Measurements from ENCODE around the gene MICU1.
A peak's percentile ranks its signal among the peaks of the same experiment; 100 is the strongest.

The MICU1 gene

DNA sequence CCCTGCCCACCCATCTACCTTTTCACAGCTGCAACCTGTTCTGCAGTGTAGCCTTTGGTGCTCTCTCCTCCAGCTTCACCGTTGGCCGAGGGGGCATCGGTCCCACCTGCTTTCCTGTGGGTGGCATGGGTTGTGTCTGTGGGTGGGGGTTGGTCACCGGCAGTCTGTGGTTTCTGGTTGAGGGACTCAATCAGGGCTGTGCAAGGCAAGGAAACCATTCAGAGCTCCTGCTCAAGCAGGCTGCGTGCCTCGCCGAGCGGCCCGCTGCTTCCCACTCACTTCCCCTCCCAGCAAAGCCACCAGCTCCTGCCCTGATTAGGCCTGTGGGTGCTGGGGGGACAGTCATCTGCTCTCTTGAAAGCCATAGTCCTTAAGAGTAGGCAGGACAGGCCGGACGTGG is 280.9 kb downstream of the MICU1 start:
- no peak for DNase-seq (ENCODE audit: low read depth)

DNA sequence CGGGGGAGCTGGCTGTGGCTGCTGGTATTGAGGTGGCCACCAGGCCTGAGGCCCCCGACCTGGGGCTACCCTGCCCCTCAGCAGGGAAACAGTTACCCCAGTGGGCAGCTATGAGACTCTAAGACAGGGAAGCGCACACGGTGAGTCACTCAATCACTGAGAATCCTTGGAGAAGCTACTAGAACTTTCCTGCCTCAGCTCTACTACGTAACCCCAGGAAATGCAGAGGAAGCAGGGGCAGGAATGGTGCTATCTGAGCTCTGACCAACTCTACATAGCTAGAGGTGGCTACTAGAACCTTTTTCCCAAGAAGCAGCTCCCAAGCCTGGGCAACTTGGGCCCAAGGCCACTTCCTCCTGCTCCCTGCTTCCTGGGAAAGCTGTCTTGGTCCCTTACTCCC is 283.0 kb downstream of the MICU1 start:
- DNase-seq (ENCODE audit: low read depth): no peak

DNA sequence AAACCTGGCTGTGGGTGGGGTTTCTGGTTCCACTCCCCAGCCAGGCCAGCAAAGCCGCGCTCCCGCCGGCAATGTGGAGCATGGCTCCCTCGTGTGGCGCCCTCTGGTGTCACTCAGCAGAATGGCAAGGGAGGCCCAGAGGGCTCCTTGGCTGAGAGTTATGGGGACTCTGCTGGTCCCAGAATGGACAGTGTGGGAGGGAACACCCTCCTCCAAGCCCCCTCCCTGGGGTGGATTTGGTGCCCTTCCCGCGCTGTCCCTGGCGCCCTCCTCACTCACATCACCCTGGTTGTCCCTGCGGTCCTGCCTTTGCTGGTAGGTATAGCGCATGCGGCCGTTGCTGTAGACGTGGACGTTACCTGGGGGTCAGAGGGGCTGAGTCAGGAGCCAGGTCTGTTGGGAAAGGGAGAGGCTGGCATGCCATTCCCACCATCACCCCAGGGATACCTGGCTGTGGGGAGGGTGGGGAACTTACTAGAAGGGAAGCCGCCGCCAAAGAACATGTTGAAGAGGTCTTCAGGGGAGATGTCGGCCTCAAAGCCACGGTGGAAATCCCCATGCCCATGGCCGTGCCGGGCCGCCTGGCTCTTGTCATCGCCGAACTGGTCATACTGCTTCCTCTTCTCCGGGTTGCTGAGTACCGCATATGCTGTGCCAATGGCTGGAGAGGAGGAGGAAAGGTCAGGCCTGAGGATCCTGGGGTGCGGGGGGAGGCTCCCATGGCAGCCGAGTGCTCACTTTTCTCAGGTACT is 285.2 kb downstream of the MICU1 start:
- DNase-seq (ENCODE audit: low read depth): peak; percentile 74

DNA sequence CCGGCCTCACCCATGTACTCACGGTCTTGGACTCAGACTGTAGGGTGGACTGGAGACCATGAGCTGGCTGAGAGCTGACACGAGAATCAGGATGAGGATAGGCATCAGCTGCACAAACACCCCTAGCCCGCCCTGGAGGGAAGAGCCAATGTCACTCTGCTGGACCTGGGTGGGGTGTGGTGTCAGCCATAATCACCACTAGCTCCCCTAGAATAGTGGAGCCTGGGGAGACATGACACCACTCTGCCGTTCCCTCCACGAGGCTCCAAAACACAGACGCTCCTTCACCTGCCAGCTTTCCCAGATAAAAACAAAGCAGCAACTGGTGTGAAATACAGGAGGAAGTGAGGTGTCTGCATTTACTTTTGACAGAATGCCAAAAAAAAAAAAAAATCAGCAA is 287.7 kb downstream of the MICU1 start:
- no peak for DNase-seq (ENCODE audit: low read depth)

DNA sequence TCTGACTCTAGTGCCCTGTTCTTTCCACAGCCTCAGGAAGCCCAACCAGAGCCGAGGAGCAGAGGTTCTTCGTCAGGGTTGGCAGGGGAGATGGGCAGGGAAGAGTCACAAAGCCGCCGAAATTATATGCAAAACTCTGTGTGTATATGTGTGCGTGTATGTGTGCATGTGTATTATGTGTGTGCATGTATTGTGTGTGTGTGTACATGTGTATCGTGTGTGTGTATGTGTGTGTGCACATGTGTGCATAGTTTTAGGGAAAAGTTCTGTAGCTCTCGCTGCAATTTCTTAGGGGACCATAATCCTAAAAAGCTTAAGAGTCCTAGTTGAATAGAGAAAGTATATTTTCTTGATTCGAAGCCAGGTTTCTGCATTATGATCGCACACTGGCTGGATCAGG is 288.2 kb downstream of the MICU1 start:
- DNase-seq (ENCODE audit: low read depth): no peak

DNA sequence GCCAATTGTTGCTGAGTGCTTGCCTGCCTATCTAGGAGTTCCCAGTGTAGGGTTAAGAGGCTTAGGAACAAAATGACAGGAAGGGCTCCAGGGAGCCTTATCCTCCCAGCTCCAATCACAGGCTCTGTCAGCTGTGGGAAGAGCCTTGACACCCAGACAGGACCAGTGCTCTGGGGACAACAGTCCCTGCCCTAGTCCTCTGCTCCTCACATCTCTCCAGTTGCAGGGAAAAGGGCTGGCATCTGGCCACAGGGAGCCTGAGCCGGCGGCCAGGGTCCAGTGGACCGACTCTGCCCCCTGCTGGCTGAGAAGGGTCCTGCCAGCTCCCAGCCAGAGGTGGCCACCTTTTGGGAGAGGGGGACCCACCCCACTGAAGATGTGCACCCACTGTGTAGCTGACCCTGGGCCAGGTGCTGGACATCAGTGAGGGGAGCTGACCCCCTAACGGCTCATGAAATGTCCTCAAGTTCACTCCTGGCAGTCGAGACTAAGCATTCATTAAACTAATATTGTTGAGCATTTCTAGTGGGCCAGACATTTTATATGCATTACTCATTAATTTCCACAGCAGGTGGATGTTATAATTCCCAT is 288.7 kb downstream of the MICU1 start:
- DNase-seq (ENCODE audit: low read depth): peak; percentile 66

DNA sequence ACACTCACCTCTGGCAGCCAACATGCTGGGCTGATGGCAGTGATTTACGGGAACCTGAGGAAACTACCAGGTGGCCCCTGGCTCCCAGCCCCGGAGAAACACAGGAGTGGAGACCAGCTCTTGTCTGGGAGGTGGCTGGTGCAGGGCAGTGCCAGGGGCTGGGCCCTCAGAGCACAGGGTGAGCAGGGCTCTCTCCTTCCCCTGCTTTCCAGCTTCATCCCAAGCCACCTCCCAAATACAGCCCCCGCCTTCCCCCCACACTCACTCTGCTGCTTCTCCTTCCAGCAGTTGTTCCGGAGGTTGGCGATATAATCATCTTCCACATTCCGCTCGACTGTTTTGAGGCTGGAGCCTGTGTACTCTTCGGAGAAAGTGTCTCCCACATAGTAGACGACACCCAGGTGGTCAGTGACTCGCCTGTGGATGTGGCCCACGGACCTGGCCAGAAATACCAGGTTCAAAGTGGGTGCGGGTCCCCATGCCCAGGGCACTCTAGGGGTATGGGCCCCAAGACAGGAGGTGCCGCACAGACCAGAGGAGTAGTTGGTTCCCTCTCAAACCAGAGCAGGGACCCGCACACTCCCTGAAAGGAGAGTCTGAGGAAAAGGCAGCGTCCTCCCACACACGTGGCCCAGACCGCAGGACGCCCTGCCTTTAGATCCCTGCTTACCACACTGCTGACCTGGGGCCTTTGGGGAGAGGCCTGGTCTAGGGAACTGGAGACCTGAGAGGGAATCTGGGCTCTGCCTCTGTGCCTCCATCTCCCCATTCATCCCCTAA is 289.4 kb downstream of the MICU1 start:
- no peak for DNase-seq (ENCODE audit: low read depth)

DNA sequence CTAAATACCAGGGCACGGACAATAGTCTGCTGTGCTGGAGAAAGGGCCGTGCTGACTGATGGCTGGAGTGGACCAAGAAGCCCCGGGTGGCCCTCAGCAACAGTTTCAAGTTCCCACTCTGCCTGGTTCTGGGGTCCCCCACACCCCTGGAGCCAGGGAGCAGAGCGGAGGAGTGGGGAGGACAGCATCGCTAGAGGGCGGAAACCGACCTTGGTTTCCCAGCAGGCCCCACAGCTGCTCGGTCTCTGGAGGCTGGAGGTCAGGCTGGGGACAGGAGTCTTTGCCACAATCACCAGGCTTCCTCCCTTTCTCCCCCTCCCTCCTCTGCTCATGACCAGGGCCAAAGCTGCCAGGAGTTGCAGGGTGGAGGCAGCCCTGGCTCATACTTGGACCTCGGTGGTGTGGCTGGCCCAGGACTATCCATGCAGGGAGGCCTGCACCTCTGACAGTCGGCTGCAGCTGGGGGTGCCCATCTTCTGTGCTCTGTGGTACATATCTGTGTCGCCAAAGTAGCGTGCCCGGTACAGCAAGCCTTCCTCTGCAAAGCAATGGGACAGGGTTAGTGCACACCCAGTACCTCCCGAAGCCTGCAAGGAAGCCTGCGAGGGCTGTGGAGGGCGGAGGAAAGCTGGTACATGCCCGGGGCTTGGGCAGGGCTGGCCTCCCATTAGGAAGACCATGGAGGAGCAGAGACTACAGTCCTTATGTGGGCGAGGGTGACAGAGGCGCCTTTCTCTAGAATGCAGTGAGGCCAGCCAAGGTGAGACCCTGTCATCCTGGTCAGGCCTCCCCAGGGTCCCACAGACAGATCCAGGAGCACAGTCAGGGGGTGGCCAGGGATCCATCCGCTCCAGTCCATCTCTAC is 290.3 kb downstream of the MICU1 start:
- no peak for DNase-seq (ENCODE audit: low read depth)

DNA sequence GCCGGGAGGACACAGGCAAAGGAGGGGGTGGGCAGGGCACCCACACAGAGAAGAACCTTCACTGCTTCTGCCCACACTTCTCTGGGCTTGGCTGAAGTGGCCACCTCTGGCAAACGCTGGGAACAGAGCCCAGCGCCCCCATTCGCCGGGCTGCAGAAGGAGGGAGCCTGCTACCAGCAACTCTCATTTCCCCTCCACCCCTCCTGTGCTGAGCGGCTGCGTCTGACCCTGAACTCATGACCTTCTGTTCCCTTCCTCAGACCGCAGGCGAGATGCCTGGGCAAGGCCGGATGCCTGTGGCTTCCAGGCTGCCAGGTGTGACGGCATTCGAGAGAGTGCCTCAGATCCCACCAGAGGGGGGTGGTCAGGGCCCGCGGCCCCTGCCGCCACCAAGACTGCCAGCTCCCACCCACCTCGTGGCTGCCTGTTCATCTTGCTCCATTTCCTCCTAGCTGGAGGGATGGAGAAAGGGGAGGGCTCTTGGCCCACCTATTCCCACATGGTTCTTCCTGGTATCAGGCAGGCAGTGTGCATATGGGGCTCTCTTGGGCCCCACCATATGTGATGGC is 291.0 kb downstream of the MICU1 start:
- DNase-seq (ENCODE audit: low read depth): no peak

DNA sequence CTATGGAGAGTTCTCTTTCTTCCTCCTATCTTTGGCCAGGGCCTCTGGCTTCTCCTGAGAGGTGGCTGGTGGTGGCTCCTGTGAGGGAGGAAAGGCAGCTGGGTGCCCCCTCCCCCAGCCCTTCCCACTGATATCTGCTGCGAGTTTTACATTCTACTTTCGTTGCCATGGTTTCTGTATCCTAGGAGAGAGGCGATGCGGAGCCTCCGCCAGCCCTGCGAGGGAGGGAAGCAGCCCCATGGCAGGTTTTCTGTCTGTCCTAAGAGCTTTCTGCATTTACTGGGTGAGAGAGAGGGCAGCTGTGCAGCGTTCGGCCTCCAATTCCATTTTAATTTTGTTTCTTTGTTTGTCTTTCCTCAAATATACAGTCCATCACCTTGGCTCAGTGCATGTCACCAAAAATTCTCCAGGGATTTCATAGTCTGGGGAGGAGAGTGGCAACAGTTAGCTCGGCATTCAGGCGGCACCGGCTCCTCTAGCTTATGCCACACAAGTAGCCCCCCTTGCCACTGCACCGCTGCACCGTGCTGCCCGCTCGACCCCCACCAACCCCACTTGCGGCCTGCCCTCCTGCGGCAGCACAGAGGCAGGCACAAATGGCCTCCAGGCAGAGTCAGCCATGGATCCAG is 291.6 kb downstream of the MICU1 start:
- DNase-seq (ENCODE audit: low read depth): no peak

DNA sequence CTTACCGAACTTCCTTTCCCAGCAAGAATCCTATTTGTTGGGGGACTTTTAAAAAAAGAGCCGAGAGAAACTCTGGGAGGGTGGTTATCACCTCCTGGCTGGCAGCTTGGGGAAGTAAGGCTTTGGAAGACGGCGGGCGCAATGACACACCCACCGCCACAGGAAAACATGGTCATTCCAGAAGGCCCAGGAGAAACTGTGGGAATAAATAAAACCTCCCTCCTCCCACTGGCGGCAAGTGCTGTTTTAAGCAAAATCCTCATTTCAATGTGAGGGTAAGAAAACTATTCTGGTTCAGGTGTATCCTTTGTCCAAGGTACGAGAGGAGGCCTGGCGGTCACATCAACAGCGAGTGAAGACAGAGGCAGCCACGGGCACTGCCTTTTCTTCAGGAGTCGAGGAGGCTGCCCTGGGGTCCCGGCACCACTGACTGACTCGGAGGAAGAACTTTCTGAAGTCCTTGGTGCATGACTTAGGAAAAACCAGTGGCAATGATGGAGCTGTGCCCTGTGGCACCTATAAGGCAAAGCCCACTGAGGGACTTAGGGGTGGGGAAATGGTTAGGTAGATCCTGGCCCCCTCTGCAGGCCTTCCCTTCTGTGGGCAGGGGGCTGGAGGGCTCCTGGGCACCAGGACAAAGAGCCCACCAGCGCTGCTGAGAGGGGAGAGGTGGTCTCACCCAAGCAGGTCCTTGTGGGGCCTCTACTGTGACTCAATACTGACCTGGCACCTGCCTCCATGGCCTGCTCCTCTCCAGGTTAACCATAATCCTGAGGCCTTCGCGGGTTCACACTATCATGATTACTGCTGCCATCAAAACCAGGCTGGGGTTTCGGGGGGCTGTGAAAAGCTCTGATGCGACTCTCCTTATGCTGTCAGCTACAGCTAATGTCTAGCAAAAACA is 292.5 kb downstream of the MICU1 start:
- no peak for DNase-seq (ENCODE audit: low read depth)

DNA sequence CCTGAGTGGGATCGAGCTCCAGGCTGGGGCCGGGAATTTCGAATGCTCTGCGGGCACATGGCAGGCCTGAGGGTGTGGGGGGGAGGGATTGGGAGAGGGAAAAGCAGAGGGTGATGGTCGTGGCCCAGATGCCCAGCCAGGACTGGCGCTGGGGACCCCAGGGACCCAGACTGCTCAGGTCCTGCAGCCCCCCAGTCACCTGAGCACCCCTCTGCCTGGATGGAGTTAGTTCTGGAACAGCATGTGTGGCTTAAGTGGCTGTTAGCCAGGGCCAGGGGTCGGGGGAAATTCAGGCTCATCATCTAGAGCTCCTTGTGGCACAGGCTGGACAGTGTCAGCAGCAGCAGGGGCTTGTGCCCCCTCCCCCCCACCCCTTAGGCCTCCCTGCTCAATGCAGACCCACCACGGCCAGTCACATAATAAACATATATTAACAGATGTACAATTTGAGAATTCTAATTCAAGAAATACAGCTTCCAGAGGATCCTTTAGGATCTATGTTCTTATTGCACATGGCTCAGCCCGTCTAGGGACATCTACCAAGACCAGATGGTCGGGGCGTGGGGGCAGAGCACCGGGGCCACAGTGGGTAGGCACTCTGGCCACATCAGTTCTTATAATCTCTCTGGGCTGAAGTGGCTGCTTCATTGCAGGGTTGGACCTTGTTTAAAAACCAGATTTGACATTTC is 293.3 kb downstream of the MICU1 start:
- DNase-seq (ENCODE audit: low read depth): no peak

DNA sequence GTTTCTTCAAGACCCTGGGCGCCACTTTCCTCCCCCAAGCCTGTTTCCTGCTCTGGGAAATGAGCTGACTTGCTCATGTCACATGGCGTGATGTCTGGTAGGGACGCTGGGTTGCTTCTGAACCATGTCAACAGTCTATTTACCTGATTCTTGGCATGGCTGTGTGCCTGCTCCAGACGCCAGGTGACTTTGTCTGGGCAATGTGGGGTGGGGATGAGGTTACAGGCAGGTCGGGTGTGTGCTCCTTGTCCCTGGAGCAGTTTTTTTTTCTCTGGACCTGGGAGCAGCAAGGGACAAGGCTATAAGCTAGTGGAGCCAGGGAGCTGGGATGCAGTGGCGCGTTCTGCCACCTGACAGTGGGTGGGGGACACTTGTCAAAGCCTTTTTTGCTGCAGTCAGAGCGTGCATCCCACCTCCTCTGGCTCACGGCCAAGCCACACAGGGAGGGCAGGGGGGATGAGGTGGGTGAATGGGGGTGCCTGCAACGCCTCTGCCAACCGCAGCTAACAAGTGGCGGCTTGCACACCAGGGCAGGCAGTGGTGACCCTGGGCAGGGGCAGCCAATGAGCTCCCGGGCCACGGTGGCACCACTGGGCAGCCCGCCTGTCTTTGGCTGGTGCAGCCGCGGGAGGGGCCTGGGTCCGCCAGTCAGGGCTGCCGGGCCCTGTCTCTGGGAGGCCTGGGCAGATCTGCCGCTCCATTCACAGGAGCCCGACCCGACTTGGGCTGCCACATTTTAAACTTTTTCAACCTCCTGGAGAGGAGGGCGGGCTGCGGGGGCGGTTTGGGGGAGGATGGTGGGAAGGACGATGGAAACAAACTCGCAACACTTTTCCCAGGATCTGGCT is 294.1 kb downstream of the MICU1 start:
- peak; percentile 49 for DNase-seq (ENCODE audit: low read depth)

DNA sequence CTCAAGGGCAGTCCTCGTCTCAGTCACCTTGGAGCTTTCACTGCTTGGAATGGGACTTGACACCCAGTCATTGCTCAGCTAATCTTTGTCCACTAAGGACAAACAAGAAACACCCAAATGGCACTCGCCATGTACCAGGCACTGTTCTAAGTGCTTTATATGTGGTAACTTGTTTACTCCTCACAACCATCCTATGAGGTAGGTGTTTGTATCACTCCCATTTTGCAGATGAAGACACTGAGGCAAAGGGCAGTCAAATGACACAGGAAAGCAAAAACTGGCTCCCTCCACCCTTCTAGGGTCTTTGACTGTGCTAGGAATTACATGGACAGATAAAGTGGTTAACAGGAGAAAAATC is 295.8 kb downstream of the MICU1 start:
- no peak for DNase-seq (ENCODE audit: low read depth)

DNA sequence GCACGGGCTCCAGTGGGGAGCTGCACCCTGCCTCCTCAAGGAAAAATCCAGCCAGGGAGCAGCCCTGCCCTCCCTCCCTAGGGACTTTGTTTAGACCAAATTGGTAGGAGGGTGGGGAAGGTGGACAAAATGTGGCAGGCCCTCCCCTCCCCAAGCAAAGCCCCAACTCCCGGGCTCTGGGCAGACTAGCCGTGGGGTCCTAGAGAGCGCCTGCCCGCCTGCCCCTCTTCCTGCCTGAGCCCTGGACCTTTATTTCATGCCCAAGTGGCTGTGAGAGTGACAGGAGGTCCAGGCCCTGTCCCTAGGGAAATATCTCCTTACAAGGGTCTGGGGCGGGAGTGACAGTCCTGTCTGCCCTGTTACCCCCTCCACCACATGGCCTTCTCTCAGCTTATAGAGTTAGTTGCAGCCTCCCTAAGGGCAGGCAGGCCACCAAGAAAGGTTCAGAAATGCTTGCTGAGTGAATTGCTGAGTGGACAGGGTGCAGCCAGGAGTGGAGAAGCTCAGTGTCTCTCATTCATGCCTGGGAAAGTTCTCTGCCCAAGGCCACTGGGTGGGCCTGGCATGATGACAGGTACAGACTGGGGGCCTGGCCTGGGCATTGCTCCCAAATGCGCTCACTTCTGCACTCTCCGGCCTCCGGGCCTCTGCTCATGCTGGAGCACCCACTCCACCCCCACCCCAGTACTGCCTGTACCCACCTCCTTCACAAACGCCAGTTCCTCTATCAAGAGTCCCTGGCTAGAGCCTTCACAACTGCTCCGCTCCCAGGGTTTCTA is 296.4 kb downstream of the MICU1 start:
- DNase-seq (ENCODE audit: low read depth): no peak

DNA sequence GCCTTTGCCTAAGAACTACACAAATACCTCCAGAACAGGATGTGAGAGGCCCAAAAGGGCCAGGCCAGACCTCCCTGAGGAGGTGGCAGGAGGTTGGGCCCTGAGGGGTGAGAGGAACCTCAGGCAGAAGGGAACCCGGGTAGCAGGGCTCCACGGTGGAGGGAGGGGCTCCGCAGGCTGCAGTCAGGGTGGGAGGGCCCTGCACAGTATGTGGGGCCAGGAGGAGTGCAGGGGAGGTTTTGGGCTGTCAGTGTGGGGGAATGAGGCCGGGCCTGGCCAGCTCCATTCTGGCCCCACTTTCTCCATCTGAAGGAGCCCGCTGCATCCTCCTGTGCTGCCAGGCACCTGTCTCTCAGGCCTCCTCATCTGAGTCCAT is 297.1 kb downstream of the MICU1 start:
- no peak for DNase-seq (ENCODE audit: low read depth)

DNA sequence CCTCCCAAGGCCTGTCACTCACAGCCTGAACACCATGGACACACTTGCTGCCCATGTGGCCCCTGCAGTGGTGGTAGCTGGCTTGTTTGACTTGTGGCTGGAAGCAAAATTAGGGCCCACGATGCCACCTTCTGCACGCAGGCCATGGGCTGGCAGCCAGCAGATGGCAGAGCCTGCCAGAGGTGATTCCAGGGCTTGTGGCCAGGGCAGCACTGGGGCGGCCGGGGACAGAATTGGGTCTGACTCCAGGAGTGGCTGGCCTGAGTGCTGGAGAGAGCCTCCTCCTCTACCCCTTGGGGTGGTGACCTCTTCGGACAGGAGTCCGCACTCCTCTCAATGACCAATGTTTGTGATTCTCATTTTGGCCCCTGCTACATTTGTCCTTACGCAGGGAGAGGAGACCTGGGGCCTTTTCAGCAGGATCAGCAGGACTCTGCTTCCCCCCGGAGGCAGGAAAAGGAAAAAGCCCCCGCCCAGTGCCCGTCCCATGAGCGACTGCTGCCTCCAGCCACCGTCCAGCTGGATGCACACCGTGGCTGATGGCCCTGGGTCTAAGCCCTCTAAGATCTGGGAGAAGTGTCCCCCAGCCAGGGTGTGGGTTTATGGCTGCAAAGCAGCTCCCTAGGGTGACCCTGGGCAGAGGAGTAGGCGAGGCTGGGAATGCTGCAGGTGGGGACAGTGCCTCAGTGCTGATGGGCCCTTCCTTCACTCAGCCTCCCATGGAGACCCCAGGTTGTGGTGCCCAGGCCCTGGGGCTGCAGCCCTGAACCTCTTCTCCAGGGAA is 297.6 kb downstream of the MICU1 start:
- peak; percentile 75 for DNase-seq (ENCODE audit: low read depth)
